Hepatocyte (in vitro differentiated cells): ENCODE results near the gene MMP19.

Experiments used
- EZH2 ChIP-seq: fragments of 200-600 bp; sonication (generic); IDR thresholded peaks from 2 replicates; pipeline ENCODE4 v1.6.1; 2016; ENCODE audit warnings: antibody characterized with exemption, mild to moderate bottlenecking, borderline replicate concordance
- EZH2phosphoT487 ChIP-seq: fragments of 200-600 bp; sonication (generic); IDR thresholded peaks from one replicate; pipeline ENCODE4 v1.6.1; 2018; ENCODE audit warnings: antibody characterized with exemption, mild to moderate bottlenecking, low read depth, moderate library complexity; ENCODE audit not compliant: unreplicated experiment, severe bottlenecking
- TF ChIP-seq, protein P1 (sequence below): fragments of 200-600 bp; sonication (generic); IDR thresholded peaks from 2 replicates; pipeline ENCODE4 v1.5.1; 2016; ENCODE audit warnings: antibody characterized with exemption, mild to moderate bottlenecking; ENCODE audit not compliant: poor library complexity

GRCh38 chr12:55824726-55825125 is 18.0 kb downstream of the MMP19 start:
- TF ChIP-seq, protein P1, sequence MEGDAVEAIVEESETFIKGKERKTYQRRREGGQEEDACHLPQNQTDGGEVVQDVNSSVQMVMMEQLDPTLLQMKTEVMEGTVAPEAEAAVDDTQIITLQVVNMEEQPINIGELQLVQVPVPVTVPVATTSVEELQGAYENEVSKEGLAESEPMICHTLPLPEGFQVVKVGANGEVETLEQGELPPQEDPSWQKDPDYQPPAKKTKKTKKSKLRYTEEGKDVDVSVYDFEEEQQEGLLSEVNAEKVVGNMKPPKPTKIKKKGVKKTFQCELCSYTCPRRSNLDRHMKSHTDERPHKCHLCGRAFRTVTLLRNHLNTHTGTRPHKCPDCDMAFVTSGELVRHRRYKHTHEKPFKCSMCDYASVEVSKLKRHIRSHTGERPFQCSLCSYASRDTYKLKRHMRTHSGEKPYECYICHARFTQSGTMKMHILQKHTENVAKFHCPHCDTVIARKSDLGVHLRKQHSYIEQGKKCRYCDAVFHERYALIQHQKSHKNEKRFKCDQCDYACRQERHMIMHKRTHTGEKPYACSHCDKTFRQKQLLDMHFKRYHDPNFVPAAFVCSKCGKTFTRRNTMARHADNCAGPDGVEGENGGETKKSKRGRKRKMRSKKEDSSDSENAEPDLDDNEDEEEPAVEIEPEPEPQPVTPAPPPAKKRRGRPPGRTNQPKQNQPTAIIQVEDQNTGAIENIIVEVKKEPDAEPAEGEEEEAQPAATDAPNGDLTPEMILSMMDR: no peak
- TF ChIP-seq EZH2 (no peak), EZH2phosphoT487 (no peak)
